Uterus (tissue), 4 donors: ENCODE results near the gene TOP1. TPM values are rescaled to one million over a fixed set of nuclear protein-coding genes. Genes with fewer than 3 reads are reported as not detected.

Experiments used
- DNase-seq, 2 donors: peaks; one replicate each; pipeline ENCODE4 v3.0.0-alpha.2; 2019 to 2020
- H3K27ac ChIP-seq, 2 donors: fragments of 200-600 bp; sonication (generic); 1 replicate in 1 of 2; 2 replicates in 1 of 2; pipeline ENCODE4 v1.5.1; 2016 to 2018
- H3K27me3 ChIP-seq, 2 donors: fragments of 200-600 bp; sonication (generic); one replicate each; pipeline ENCODE4 v1.5.1; 2018 to 2019; ENCODE audit warnings: control low read depth in 1 of 2
- H3K36me3 ChIP-seq, 2 donors: fragments of 200-600 bp; sonication (generic); one replicate each; pipeline ENCODE4 v1.5.1; 2019; ENCODE audit warnings: control low read depth in 1 of 2
- H3K4me1 ChIP-seq, 2 donors: fragments of 200-600 bp; sonication (generic); one replicate each; pipeline ENCODE4 v1.5.1; 2018 to 2019; ENCODE audit warnings: control low read depth in 1 of 2
- H3K4me3 ChIP-seq, 2 donors: fragments of 200-600 bp; sonication (generic); 1 replicate in 1 of 2; 2 replicates in 1 of 2; pipeline ENCODE4 v1.5.1; 2018 to 2019; ENCODE audit warnings: mild to moderate bottlenecking in 1 of 2
- H3K9me3 ChIP-seq, 2 donors: fragments of 200-600 bp; sonication (generic); one replicate each; pipeline ENCODE4 v1.5.1; 2019; ENCODE audit warnings: control low read depth in 1 of 2
- POLR2A ChIP-seq, 2 donors: fragments of 450-650 bp; IDR thresholded peaks; one replicate each; pipeline ENCODE4 v1.6.1; 2016; ENCODE audit warnings: antibody characterized with exemption in 2 of 2, mild to moderate bottlenecking in 1 of 2, moderate library complexity in 1 of 2
- intact Hi-C: fragments of 100-400 bp; cut with DNase I; formaldehyde crosslinking; loops from one replicate; pipeline ENCODE4 v1.15.1; 2023; ENCODE audit warnings: low total_unique reads
- microRNA-seq: library from miRNA; unstranded; fragments of <30 nt; microRNA quantifications from one replicate; pipeline ENCODE4, GENCODE V29; 2016; ENCODE audit warnings: borderline microRNAs expressed, borderline replicate concordance
- small RNA-seq: library from RNA; depleted of rRNA; stranded (forward); fragments of <200 nt; gene quantifications from one replicate; pipeline ENCODE3, GENCODE V24; 2016
- total RNA-seq, 4 donors: library from RNA; depleted of rRNA in 3 of 4; stranded (reverse); fragments of >200 nt in 3 of 4; gene quantifications; one replicate each; pipeline versions ENCODE4 v1.1.0 to v1.2.4, GENCODE V29; 2014 to 2023
- TF ChIP-seq, protein P1 (sequence below), 4 experiments: fragments of 200-600 bp in 2 of 4; fragments of 450-650 bp in 2 of 4; sonication (generic) in 2 of 4; IDR thresholded peaks; one replicate each; pipeline ENCODE4 v1.5.1; 2016 to 2019; ENCODE audit warnings: antibody characterized with exemption in 4 of 4, mild to moderate bottlenecking in 2 of 4, moderate library complexity in 1 of 4
- donor health status: DM: yes; HTN: yes; CAD: no.

Gene TOP1
- total RNA-seq, 4 donors from 2014 or later: 20.5 to 47.1 (median 35.4) TPM

DNA sequence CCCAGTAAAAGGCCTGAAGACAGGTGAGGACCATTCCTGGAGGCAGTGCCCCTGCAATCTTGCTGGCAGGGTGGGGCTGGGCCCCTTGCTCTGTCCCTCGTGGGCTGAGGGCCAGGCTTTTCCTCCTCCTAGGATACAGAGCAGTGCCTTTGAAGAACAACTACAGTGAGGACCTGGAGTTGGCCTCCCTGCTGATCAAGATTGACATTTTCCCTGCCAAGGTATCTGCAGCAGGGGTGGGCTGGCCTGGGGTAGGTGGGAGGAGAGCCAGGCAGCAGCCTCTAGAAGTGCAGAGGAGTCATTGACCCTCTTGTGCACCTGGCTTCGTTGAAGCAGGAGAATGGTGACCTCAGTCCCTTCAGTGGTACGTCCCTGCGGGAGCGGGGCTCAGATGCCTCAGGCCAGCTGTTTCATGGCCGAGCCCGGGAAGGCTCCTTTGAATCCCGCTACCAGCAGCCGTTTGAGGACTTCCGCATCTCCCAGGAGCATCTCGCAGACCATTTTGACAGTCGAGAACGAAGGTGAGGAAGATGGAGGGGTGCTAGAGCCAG is 145.2 kb downstream of the TOP1 start:
- H3K4me1 ChIP-seq: peaks cover 0 to 18% of the 10 kb centered on the region in 2 donors
- peak overlapping the region; percentile 65 to 85 for H3K27ac ChIP-seq
- TF ChIP-seq, protein P1, sequence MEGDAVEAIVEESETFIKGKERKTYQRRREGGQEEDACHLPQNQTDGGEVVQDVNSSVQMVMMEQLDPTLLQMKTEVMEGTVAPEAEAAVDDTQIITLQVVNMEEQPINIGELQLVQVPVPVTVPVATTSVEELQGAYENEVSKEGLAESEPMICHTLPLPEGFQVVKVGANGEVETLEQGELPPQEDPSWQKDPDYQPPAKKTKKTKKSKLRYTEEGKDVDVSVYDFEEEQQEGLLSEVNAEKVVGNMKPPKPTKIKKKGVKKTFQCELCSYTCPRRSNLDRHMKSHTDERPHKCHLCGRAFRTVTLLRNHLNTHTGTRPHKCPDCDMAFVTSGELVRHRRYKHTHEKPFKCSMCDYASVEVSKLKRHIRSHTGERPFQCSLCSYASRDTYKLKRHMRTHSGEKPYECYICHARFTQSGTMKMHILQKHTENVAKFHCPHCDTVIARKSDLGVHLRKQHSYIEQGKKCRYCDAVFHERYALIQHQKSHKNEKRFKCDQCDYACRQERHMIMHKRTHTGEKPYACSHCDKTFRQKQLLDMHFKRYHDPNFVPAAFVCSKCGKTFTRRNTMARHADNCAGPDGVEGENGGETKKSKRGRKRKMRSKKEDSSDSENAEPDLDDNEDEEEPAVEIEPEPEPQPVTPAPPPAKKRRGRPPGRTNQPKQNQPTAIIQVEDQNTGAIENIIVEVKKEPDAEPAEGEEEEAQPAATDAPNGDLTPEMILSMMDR (IDR thresholded peaks at IDR 0.05): no peak
- TF ChIP-seq POLR2A (IDR thresholded peaks at IDR 0.05): no peak
- no peaks in the 10 kb centered on the region for H3K27me3 ChIP-seq
- DNase-seq: peak; percentile 17 to 20
- H3K9me3 ChIP-seq: no peaks in the 10 kb centered on the region
- intact Hi-C loops: loop anchor here (2.0 to 5.0 kb wide), 2 partner anchors 58 to 167 kb away; partner anchors contain the start of gene LPIN3
- H3K36me3 ChIP-seq: no peaks in the 10 kb centered on the region
- no peak overlapping the region for H3K4me3 ChIP-seq

Small RNA genes within 50 kb of the gene (microRNA-seq; reads per million reads assigned to microRNA genes)
- gene MIR6871: not detected

Small RNA genes within 50 kb of the gene (small RNA-seq; reads per million reads assigned to genes)
- gene MIR6871 (not detected), gene RNU2-52P (not detected)

Other genes with a start within 250 kb of the TOP1 start
- 100 to 1,000 TPM in 3 of 4 donors, 10 to 100 TPM in 1; 38.8 to 180 (median 138) TPM for gene PLCG1, start 108.7 kb downstream of the TOP1 start, total RNA-seq